Measurements from ENCODE around the gene DEFB108B.
"Not testable (repeated sequence)": the region's sequence is repeated elsewhere in the genome, so short reads cannot be mapped to it uniquely, and the experiment has no call there.

DNA sequence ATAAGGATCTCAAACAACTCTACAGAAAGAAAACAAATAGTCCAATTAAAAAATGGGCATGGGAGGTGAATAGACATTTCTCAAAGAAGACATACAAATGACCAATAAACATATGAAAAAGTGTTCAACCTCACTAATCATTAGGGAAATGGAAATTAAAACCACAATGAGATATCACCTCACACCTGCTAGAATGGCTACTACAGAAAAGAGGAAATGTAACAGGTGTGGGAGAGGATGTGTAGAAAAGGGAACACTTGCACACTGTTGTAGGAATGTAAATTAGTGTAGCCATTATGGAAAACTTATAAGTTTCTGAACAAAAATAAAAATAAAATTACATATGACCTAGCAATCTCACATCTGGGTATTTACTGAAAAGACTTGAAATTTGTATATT is 37.7 kb downstream of the DEFB108B start:
- TF ChIP-seq, protein P1, sequence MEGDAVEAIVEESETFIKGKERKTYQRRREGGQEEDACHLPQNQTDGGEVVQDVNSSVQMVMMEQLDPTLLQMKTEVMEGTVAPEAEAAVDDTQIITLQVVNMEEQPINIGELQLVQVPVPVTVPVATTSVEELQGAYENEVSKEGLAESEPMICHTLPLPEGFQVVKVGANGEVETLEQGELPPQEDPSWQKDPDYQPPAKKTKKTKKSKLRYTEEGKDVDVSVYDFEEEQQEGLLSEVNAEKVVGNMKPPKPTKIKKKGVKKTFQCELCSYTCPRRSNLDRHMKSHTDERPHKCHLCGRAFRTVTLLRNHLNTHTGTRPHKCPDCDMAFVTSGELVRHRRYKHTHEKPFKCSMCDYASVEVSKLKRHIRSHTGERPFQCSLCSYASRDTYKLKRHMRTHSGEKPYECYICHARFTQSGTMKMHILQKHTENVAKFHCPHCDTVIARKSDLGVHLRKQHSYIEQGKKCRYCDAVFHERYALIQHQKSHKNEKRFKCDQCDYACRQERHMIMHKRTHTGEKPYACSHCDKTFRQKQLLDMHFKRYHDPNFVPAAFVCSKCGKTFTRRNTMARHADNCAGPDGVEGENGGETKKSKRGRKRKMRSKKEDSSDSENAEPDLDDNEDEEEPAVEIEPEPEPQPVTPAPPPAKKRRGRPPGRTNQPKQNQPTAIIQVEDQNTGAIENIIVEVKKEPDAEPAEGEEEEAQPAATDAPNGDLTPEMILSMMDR (IDR thresholded peaks at IDR 0.05), result not testable (repeated sequence)
- TF ChIP-seq EZH2 (IDR thresholded peaks at IDR 0.05; ENCODE audit: borderline replicate concordance, insufficient read depth, low read depth, low read length, poor library complexity, severe bottlenecking), result not testable (repeated sequence)
